Stimulated activated naive CD8-positive, alpha-beta T cell treated with anti-CD3 and anti-CD28 coated beads, Interleukin-15, Interleukin-2, amounts not matched to agents 100 U/mL and 50 U/mL, for 24 hours (primary cell): ENCODE measurements around the gene ACTN4.

ENCODE experiments used
- ATAC-seq: fragments of 150-1000 bp; cut with Tn5 transposase; one replicate; pipeline ENCODE4 v1.10.0; 2021
- DNase-seq: peaks from one replicate; pipeline ENCODE4 v3.0.0; 2021

ACTN4 gene

GRCh38 chr19:38635483-38636399, 11.7 kb upstream of the ACTN4 start:
- ATAC-seq (no peak), DNase-seq (no peak)

- ATAC-seq (no peak), DNase-seq (no peak)
Observed at GRCh38 chr19:38638461-38638860, 9.0 kb upstream of the ACTN4 start.

DNA sequence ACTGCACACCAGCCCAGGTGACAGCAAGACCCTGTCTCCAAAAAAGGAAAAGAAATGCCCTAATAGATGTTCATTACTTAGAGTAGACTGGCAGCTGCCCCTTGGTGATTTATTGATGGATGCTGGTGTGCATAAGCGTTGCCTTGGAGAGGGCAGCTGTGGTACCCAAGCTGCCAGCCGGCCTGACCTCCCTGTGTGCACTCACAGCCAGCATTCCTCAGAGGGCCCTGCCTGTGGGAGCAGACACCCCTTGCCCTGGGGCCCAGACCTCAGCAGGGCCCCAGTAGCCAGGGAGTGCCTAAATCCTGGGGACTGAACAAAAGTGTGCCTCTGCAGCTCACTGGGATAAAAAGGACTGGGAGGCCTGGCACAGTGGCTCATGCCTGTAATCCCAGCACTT, 7.8 kb upstream of the ACTN4 start:
- ATAC-seq (no peak), DNase-seq (no peak)

GRCh38 chr19:38640368-38640767, 7.1 kb upstream of the ACTN4 start:
- no peak for DNase-seq
- ATAC-seq = no peak

GRCh38 chr19:38642176-38642575, 5.3 kb upstream of the ACTN4 start:
- ATAC-seq (no peak), DNase-seq (no peak)

- DNase-seq (no peak), ATAC-seq (no peak)
Observed at GRCh38 chr19:38644719-38645118, 2.7 kb upstream of the ACTN4 start.

GRCh38 chr19:38647966-38648768, 718 bp downstream of the ACTN4 start:
- ATAC-seq (no peak), DNase-seq (peak; percentile 28)

- DNase-seq (no peak), ATAC-seq (no peak)
Observed at GRCh38 chr19:38648769-38649304, 1.4 kb downstream of the ACTN4 start.

DNA sequence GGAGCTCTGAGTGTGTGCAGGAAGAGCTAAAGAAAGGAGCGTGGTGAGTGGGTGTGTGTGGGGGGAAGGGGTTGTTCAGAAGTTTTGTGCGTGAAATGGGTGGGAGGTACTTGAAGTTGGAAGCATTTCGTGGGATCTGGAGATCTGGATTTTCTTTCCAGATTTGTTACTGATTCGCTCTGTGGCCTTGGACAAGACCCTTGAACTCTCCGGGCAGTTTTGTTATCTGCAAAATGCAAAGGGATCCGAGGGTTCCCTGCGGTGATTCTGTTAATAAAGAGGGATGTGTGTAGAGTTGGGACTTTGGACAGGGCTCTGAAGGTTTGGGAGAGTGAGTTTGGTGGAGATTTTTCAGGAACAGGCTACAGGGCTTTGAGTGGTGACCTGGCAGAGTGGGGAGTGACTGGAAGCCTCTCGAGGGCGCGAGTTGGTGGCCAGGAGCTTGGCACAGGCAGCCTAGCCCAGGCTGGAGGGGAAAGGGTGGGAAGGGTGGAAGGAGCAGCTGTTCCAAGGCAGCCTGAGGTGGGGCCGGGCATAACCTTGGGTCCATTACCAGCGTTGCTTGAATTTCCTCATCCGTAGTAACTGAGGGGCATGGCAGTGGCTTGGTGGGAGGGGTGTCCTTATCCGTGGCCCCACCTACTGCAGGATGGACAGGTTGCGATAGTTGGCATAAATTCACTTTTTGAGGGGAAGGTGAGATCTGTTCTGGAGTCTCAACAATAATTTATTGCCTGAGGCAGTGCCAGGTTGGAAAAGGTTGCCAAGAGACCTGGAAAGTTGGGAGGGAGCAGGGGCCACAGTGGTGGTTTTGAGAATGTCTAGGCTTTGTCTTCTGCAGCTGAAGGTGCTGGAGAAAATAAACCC, 2.1 kb downstream of the ACTN4 start:
- no peak for ATAC-seq
- DNase-seq = no peak

- DNase-seq = no peak
- ATAC-seq = no peak
Observed at GRCh38 chr19:38650172-38650775, 2.8 kb downstream of the ACTN4 start.

GRCh38 chr19:38650911-38651584, 3.6 kb downstream of the ACTN4 start:
- ATAC-seq = no peak
- DNase-seq = no peak

- no peak for DNase-seq
- no peak for ATAC-seq
Observed at GRCh38 chr19:38653028-38653571, 5.7 kb downstream of the ACTN4 start.

- ATAC-seq = no peak
- DNase-seq = no peak
Observed at GRCh38 chr19:38654628-38655055, 7.2 kb downstream of the ACTN4 start.

GRCh38 chr19:38655148-38655824, 7.8 kb downstream of the ACTN4 start:
- DNase-seq (peak; percentile 57), ATAC-seq (peak; percentile 88)

GRCh38 chr19:38656171-38656981, 8.9 kb downstream of the ACTN4 start:
- peak; percentile 63 for ATAC-seq

GRCh38 chr19:38657633-38658222, 10.3 kb downstream of the ACTN4 start:
- ATAC-seq = peak; percentile 33
- no peak for DNase-seq

More at GRCh38 chr19:38656171-38656981, 8.9 kb downstream of the ACTN4 start:
- peak; percentile 31 for DNase-seq

- ATAC-seq (no peak), DNase-seq (no peak)
Observed at GRCh38 chr19:38658462-38659306, 11.2 kb downstream of the ACTN4 start.

DNA sequence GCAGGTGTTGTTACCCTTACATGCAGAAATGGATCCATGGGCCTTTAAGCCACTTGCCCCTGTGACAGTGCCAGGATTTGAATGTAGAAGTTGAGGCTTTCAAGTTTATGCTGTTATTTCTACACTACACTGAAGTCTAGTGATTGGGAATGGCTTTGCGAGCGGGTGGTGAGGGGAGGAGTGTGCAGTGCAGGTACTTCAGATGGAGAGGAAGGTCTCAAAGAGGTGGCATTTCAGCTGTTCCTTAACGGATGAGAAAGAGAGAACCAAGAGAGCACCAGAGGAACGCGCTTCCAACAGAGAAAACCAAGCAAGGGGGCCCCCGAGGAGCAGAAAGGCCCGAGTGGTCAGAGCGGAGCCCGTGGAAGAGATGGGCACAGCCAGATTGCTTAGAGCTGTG, 13.3 kb downstream of the ACTN4 start:
- DNase-seq (no peak), ATAC-seq (no peak)
